ENCODE data around the gene FLNB.
"Not testable (repeated sequence)": the region's sequence is repeated elsewhere in the genome, so short reads cannot be mapped to it uniquely, and the experiment has no call there.

The FLNB gene

GRCh38 chr3:57981483-57982087 lies 26.6 kb upstream of the FLNB start:
- DNase-seq = no peak

GRCh38 chr3:57982561-57983243 lies 25.5 kb upstream of the FLNB start:
- DNase-seq = no peak

- no peak for DNase-seq
Measured at GRCh38 chr3:57983734-57984518, 24.3 kb upstream of the FLNB start.

GRCh38 chr3:57985176-57985983 lies 22.8 kb upstream of the FLNB start:
- no peak for DNase-seq

GRCh38 chr3:57985984-57986246 lies 22.3 kb upstream of the FLNB start:
- no peak for DNase-seq

- no peak for DNase-seq
Measured at GRCh38 chr3:57986261-57986660, 22.0 kb upstream of the FLNB start.

- DNase-seq = not testable (repeated sequence)
Measured at GRCh38 chr3:57989198-57989597, 19.0 kb upstream of the FLNB start.

- no peak for DNase-seq
Measured at GRCh38 chr3:57989646-57990045, 18.6 kb upstream of the FLNB start.

GRCh38 chr3:57992452-57993213 lies 15.6 kb upstream of the FLNB start:
- DNase-seq = no peak

GRCh38 chr3:57998366-57999283 lies 9.6 kb upstream of the FLNB start:
- DNase-seq = no peak

DNA sequence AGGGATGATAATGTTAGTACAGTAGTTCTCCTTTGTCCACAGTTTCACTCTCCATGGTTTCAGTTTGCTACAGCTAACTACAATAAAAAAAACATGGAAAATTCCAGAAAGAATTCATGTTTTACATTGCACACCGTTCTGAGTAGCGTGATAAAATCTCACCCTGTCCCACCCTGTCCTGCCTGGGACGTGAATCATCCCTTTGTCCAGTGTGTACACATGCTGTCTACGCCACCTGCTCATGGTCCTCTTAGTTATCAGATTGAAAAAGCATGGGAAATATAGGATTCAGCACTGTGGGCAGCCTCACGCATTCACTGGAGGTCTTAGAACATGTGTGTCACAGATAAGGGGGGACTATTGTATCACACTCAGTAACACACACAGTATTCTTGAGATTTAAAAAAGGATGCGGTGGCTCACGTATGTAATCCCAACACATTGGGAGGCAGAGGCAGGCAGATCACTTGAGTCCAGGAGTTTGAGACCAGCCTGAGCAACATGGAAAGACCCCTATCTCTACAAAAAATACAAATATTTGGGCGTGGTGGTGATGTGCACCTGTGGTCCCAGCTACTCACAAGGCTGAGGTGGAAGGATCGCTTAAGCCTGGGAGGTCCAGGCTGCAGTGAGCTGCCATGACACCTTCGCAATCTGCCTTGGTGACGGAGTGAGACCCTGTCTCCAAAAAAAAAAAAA lies 8.7 kb upstream of the FLNB start:
- DNase-seq = no peak

DNA sequence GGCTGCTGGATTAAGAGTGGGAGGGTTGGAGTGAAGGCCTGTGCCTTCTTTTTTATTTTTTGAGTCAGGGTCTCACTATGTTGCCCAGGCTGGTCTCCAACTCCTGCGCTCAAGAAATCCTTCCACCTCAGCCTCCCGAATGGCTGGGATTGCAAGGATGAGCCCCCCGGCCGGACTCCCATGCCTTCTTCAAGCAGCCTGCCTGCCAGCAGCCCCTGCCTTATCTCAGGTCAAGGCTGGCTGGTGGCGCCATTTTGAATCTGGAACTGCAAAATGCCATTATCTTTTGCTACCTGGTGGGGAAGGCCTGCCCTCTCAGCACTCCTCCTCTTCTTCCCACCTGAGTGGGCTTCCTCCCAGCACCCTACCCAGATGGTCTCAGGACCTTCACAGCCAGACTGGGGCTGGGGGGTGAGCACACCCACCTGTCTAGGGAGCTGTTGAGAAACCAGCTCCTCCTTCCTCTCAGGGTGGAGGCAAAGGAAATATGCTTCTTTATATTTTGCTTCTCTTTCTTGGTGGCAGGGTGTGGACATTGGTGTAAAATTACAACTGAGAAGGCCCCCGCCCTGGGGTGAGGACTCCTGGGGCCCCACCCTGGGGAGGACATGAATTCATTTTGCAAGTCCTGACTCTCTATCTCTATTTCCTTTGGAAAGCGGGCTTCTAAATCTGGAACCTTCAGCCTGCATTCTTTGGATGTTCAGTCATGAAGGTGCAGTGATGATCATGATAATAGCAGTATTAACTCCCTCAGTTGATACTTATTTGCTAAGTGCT lies 7.7 kb upstream of the FLNB start:
- DNase-seq = no peak

GRCh38 chr3:58001086-58001467 lies 7.1 kb upstream of the FLNB start:
- DNase-seq = no peak

- no peak for DNase-seq
Measured at GRCh38 chr3:58001979-58002378, 6.2 kb upstream of the FLNB start.

GRCh38 chr3:58003093-58003492 lies 5.1 kb upstream of the FLNB start:
- no peak for DNase-seq

GRCh38 chr3:58004973-58005372 lies 3.2 kb upstream of the FLNB start:
- no peak for DNase-seq

DNA sequence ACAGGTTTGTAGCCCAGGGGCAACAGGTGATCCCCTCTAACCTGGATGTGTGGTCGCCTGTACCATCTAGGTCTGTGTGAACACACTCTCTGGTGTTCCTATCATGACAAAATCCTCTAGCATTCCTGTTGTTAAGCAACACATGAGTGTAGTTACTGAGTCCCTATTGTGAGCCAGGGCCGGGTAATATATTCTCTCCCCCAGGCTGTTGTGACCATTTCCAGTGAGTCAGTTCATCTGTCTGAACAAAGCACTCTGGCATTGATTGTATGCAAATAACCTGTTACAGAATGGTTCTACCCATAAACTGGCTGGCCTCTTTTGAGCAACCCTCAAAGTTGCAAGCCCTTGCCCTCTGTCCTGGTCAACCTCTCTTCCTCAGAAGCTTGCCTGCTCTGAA lies 2.6 kb upstream of the FLNB start:
- DNase-seq = peak; percentile 24

GRCh38 chr3:58006661-58007060 lies 1.6 kb upstream of the FLNB start:
- DNase-seq = no peak

GRCh38 chr3:58009026-58009748 lies 965 bp downstream of the FLNB start:
- no peak for DNase-seq
